IMR-90 (cell line): Measurements from ENCODE around the gene LIAS. TPM values are rescaled to one million over a fixed set of nuclear protein-coding genes. Genes with fewer than 3 reads are reported as not detected.

Experiments
- ATAC-seq: fragments of 200-7000 bp; cut with Tn5 transposase; 2 replicates; pipeline ENCODE4 v1.9.1; 2020; ENCODE audit warnings: low read depth, mild to moderate bottlenecking, moderate library complexity
- BruUV-seq: library from RNA; stranded (reverse); fragments of 400-500 nt; replicated peaks from 2 replicates; lab custom pipeline; 2021; lab: Mats Ljungman, UMichigan
- CTCF ChIA-PET: fragments of 300-600 bp; formaldehyde crosslinking; extraction: SDS; loops from one replicate; lab custom pipeline; 2021; ENCODE audit warnings: antibody characterized with exemption; lab: Yijun Ruan, JAX
- POLR2A ChIA-PET: fragments of 300-600 bp; sonication (Branson Sonifier 250); formaldehyde crosslinking; loops from one replicate; lab custom pipeline; 2022; ENCODE audit warnings: antibody characterized with exemption; ENCODE audit not compliant: unreplicated experiment; lab: Charles Lee
- DNase-seq: peaks from one replicate; pipeline ENCODE4 v3.0.0; 2013
- H2AFZ ChIP-seq: replicated peaks from 2 replicates; pipeline ENCODE3; 2013; ENCODE audit warnings: low read length, mild to moderate bottlenecking; ENCODE audit not compliant: poor library complexity
- H2AK5ac ChIP-seq: 2 replicates; pipeline ENCODE4 v1.6.1; 2013; ENCODE audit warnings: low read depth, low read length, inconsistent platforms
- H2AK9ac ChIP-seq: replicated peaks from 2 replicates; pipeline ENCODE3; 2013; ENCODE audit warnings: mild to moderate bottlenecking, low read depth, low read length, moderate library complexity; ENCODE audit not compliant: poor library complexity
- H2BK120ac ChIP-seq: 2 replicates; pipeline ENCODE4 v1.6.1; 2013; ENCODE audit warnings: low read depth, low read length, inconsistent platforms
- H2BK15ac ChIP-seq: 3 replicates; pipeline ENCODE4 v1.6.1; 2013; ENCODE audit warnings: low read depth, low read length, inconsistent platforms
- H2BK20ac ChIP-seq: 2 replicates; pipeline ENCODE4 v1.6.1; 2013; ENCODE audit warnings: low read depth, mild to moderate bottlenecking, inconsistent platforms, low read length, moderate library complexity
- H2BK5ac ChIP-seq: 2 replicates; pipeline ENCODE4 v1.6.1; 2013; ENCODE audit warnings: mild to moderate bottlenecking, low read depth, low read length, inconsistent platforms; ENCODE audit not compliant: poor library complexity, severe bottlenecking
- H3K14ac ChIP-seq: replicated peaks from 2 replicates; pipeline ENCODE4 v1.6.1; 2013; ENCODE audit warnings: low read depth, low read length, inconsistent platforms
- H3K18ac ChIP-seq: 2 replicates; pipeline ENCODE4 v1.6.1; 2013; ENCODE audit warnings: low read depth, low read length, control low read depth
- H3K23ac ChIP-seq: 2 replicates; pipeline ENCODE4 v1.6.1; 2013; ENCODE audit warnings: low read depth, low read length, inconsistent platforms
- H3K27ac ChIP-seq: 2 replicates; pipeline ENCODE4 v1.5.1; 2013; ENCODE audit warnings: mild to moderate bottlenecking, control low read depth, low read length; ENCODE audit not compliant: insufficient read depth
- H3K27me3 ChIP-seq: 2 replicates; pipeline ENCODE4 v1.6.1; 2013; ENCODE audit warnings: low read length; ENCODE audit not compliant: control insufficient read depth, insufficient read depth
- H3K36me3 ChIP-seq: 2 replicates; pipeline ENCODE4 v1.6.1; 2013; ENCODE audit warnings: low read length, mixed read lengths; ENCODE audit not compliant: control insufficient read depth, insufficient read depth
- H3K4ac ChIP-seq: 2 replicates; pipeline ENCODE4 v1.6.1; 2013; ENCODE audit warnings: low read depth, low read length, inconsistent platforms
- H3K4me1 ChIP-seq: 2 replicates; pipeline ENCODE4 v1.6.1; 2013; ENCODE audit warnings: low read length, mixed read lengths; ENCODE audit not compliant: control insufficient read depth, insufficient read depth
- H3K4me2 ChIP-seq: 2 replicates; pipeline ENCODE4 v1.6.1; 2013; ENCODE audit warnings: low read depth, mild to moderate bottlenecking, control low read depth, low read length, moderate library complexity
- H3K4me3 ChIP-seq: 2 replicates; pipeline ENCODE4 v1.5.1; 2013; ENCODE audit warnings: low read depth, mild to moderate bottlenecking, control low read depth, low read length, moderate library complexity; ENCODE audit not compliant: insufficient read depth
- H3K56ac ChIP-seq: 2 replicates; pipeline ENCODE4 v1.6.1; 2013; ENCODE audit warnings: low read length, inconsistent platforms; ENCODE audit not compliant: insufficient read depth; ENCODE audit errors: extremely low read depth
- H3K79me1 ChIP-seq, 2 experiments: 2 replicates each; pipeline ENCODE4 v1.6.1; 2013; ENCODE audit warnings: low read length in 2 of 2, inconsistent platforms in 1 of 2, low read depth in 1 of 2
- H3K9ac ChIP-seq: 2 replicates; pipeline ENCODE4 v1.6.1; 2013; ENCODE audit warnings: low read depth, low read length, control low read depth
- H3K9me1 ChIP-seq: 2 replicates; pipeline ENCODE4 v1.6.1; 2013; ENCODE audit warnings: low read length, inconsistent platforms; ENCODE audit not compliant: insufficient read depth
- H3K9me3 ChIP-seq: 2 replicates; pipeline ENCODE4 v1.6.1; 2013; ENCODE audit warnings: low read length; ENCODE audit not compliant: control insufficient read depth, insufficient read depth
- H4K20me1 ChIP-seq: 2 replicates; pipeline ENCODE4 v1.6.1; 2013; ENCODE audit warnings: low read length, inconsistent platforms; ENCODE audit not compliant: insufficient read depth
- H4K5ac ChIP-seq: 2 replicates; pipeline ENCODE4 v1.6.1; 2013; ENCODE audit warnings: mild to moderate bottlenecking, low read depth, low read length, control low read depth
- H4K8ac ChIP-seq, 2 experiments: 2 replicates each; pipeline ENCODE4 v1.6.1; 2013; ENCODE audit warnings: low read depth in 2 of 2, low read length in 2 of 2, control low read depth in 1 of 2, inconsistent platforms in 1 of 2
- H4K91ac ChIP-seq: 2 replicates; pipeline ENCODE4 v1.6.1; 2013; ENCODE audit warnings: low read depth, low read length, inconsistent platforms; ENCODE audit not compliant: insufficient read depth
- BHLHE40 ChIP-seq: fragments of 150-350 bp; IDR thresholded peaks from 2 replicates; pipeline ENCODE4 v1.6.1; 2016; ENCODE audit warnings: mild to moderate bottlenecking, low read depth, low read length
- CTCF ChIP-seq: conservative IDR thresholded peaks from 2 replicates; pipeline ENCODE4 v1.5.1; 2012; ENCODE audit warnings: mild to moderate bottlenecking, low read depth, low read length, improper control_type of control experiment
- ELK1 ChIP-seq: fragments of 150-350 bp; IDR thresholded peaks from 2 replicates; pipeline ENCODE4 v1.6.1; 2016; ENCODE audit warnings: low read depth, mild to moderate bottlenecking, low read length, moderate library complexity, borderline replicate concordance
- FOS ChIP-seq: fragments of 150-350 bp; IDR thresholded peaks from 2 replicates; pipeline ENCODE4 v1.6.1; 2016; ENCODE audit warnings: low read depth, low read length
- MAFK ChIP-seq: IDR thresholded peaks from 2 replicates; pipeline ENCODE4 v1.6.1; 2012; ENCODE audit warnings: low read depth, low read length, improper control_type of control experiment
- NFE2L2 ChIP-seq: fragments of 150-350 bp; IDR thresholded peaks from 2 replicates; pipeline ENCODE4 v1.6.1; 2016; ENCODE audit warnings: low read depth, mild to moderate bottlenecking, low read length
- POLR2A ChIP-seq: IDR thresholded peaks from 2 replicates; pipeline ENCODE4 v1.6.1; 2012; ENCODE audit warnings: mild to moderate bottlenecking, low read depth, low read length
- RCOR1 ChIP-seq: IDR thresholded peaks from 2 replicates; pipeline ENCODE4 v1.6.1; 2012; ENCODE audit warnings: mild to moderate bottlenecking, low read length, improper control_type of control experiment; ENCODE audit not compliant: insufficient replicate concordance
- USF2 ChIP-seq: fragments of 150-350 bp; IDR thresholded peaks from 2 replicates; pipeline ENCODE4 v1.6.1; 2017; ENCODE audit warnings: mild to moderate bottlenecking, antibody characterized with exemption, low read length, low read depth
- WGBS, 2 experiments: methylation state at CpG; one replicate each; pipeline versions ENCODE4 v1.1.5 to v1.1.7; 2013; ENCODE audit warnings: missing lambda C conversion rate in 2 of 2; ENCODE audit not compliant: insufficient read length in 1 of 2; ENCODE audit errors: extremely low coverage in 2 of 2; 5-methylcytosine and 5-hydroxymethylcytosine counted together
- dilution Hi-C: fragments of 300-500 bp; cut with HindIII; formaldehyde crosslinking; loops from one replicate; pipeline ENCODE4 v1.14.3; 2018; ENCODE audit warnings: low sequenced_read_pairs; ENCODE audit not compliant: unreplicated experiment
- in situ Hi-C: fragments of 300-500 bp; cut with MboI; formaldehyde crosslinking; loops from 3 replicates; pipeline ENCODE4 v1.14.3; 2019; ENCODE audit warnings: low sequenced_read_pairs, inconsistent platforms, mixed read lengths
- intact Hi-C: fragments of 100-400 bp; cut with micrococcal nuclease; formaldehyde crosslinking; loops from 2 replicates; pipeline ENCODE4 v1.10.0; 2022
- polyA plus RNA-seq, 3 experiments: library from polyadenylated mRNA; depleted of rRNA; stranded (reverse); fragments of >200 nt; gene quantifications; 2 replicates each; pipeline ENCODE4 v1.2.3, GENCODE V29; 2012; ENCODE audit warnings: low replicate concordance in 1 of 3
- total RNA-seq: library from RNA; depleted of rRNA; stranded (reverse); fragments of >200 nt; gene quantifications from 2 replicates; pipeline ENCODE4 v1.2.3, GENCODE V29; 2012

LIAS gene
- total and polyA plus RNA-seq, 2 of the 4 experiments (the other 2 are of a cell fraction), result 3.2 to 7.8 TPM

GRCh38 chr4:39429476-39430334 is 29.2 kb upstream of the LIAS start:
- ChIA-PET POLR2A (interaction anchor here (1.2 kb wide), 1 partner anchor 19 kb away, joined by 15 read pairs; no protein-coding TSS in a partner anchor), CTCF (interaction anchor here (0.6 kb wide), 1 partner anchor 60 kb away, joined by 4 read pairs; no protein-coding TSS in a partner anchor)
- Histone ChIP-seq H2BK120ac (no peak overlapping the region), H3K4me1 (no peaks in the 10 kb centered on the region), H3K4ac (no peak overlapping the region), H3K9ac (no peak overlapping the region), H2BK20ac (no peak overlapping the region), H3K14ac (no peak overlapping the region), H3K4me2 (no peak overlapping the region), H2BK5ac (no peak overlapping the region), H3K9me1 (no peaks in the 10 kb centered on the region), H2AFZ (no peak overlapping the region), H4K5ac (no peak overlapping the region), H3K9me3 (no peaks in the 10 kb centered on the region), H3K18ac (no peak overlapping the region), H3K27ac (no peak overlapping the region), H2BK15ac (no peak overlapping the region), H3K36me3 (no peaks in the 10 kb centered on the region), H2AK5ac (no peak overlapping the region), H4K20me1 (no peaks in the 10 kb centered on the region), H3K27me3 (peaks cover 4% of the 10 kb centered on the region; the same call in 1 of the 2 replicates), H3K4me3 (no peak overlapping the region), H3K23ac (no peak overlapping the region), H4K8ac (no peak overlapping the region), H4K91ac (no peak overlapping the region), H3K56ac (no peak overlapping the region), H2AK9ac (no peak overlapping the region), H3K79me1 (no peaks in the 10 kb centered on the region)
- intact Hi-C loops, result no loop called here
- in situ Hi-C loops, result no loop called here
- dilution Hi-C loops, result no loop called here
- no peak for DNase-seq
- WGBS, 2 experiments, result 100% methylated on average over 1 of the region's 4 CpGs; no CpG with 5 or more reads in 1 of the 2 experiments
- BruUV-seq, result no TSS peak
- TF ChIP-seq FOS, result no peak
- TF ChIP-seq USF2, result no peak
- no peak for TF ChIP-seq CTCF
- no peak for TF ChIP-seq MAFK
- no peak for TF ChIP-seq NFE2L2
- no peak for TF ChIP-seq BHLHE40
- no peak for TF ChIP-seq ELK1
- no peak for TF ChIP-seq RCOR1
- no peak for TF ChIP-seq POLR2A
- ATAC-seq, result no peak
